ENCODE measurements around the gene ZNF423.

Gene ZNF423

DNA sequence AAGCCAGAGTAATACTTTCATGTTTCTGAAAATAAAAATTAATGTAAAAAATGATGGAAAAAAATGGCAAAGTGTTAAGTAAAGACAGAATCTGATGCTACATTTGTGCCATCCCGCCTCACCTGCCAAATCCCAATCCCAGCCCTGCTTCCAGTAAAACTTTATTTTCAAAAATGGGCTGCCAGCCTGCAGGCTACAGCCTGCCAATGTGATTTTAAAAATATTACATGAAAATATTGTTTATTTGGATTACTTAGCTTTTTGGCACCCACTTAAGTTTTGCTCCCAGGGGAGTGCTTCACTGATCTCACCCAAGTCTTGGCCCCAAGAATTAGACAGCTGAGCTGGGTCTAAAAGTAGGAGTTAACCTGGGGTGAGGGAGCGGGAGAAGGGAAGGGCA, 369.5 kb downstream of the ZNF423 start:
- TF ChIP-seq, protein P1, sequence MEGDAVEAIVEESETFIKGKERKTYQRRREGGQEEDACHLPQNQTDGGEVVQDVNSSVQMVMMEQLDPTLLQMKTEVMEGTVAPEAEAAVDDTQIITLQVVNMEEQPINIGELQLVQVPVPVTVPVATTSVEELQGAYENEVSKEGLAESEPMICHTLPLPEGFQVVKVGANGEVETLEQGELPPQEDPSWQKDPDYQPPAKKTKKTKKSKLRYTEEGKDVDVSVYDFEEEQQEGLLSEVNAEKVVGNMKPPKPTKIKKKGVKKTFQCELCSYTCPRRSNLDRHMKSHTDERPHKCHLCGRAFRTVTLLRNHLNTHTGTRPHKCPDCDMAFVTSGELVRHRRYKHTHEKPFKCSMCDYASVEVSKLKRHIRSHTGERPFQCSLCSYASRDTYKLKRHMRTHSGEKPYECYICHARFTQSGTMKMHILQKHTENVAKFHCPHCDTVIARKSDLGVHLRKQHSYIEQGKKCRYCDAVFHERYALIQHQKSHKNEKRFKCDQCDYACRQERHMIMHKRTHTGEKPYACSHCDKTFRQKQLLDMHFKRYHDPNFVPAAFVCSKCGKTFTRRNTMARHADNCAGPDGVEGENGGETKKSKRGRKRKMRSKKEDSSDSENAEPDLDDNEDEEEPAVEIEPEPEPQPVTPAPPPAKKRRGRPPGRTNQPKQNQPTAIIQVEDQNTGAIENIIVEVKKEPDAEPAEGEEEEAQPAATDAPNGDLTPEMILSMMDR (conservative IDR thresholded peaks at IDR 0.05): no peak
- H3K27ac ChIP-seq: no peak overlapping the region

- TF ChIP-seq, protein P1 (conservative IDR thresholded peaks at IDR 0.05): no peak
- H3K27ac ChIP-seq: no peak overlapping the region
Observed at GRCh38 chr16:49485663-49486062, 370.2 kb downstream of the ZNF423 start.

DNA sequence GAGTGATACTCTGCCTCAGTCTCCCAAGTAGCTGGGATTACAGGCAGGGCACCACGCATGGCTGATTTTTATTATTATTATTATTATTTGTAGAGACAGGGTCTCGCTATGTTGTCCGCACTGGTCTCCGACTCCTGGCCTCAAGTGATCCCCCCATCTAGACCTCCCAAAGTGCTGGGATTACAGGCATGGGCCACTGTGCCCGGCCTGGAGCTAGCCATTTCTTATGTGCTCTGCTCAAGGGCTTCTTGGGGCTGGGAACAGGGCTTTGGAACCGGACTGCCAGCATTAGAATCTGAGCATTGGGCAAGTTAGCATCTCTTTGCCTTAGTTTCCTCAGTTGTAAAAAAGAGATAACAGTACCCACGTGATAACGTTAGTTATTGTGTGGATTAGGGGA, 371.0 kb downstream of the ZNF423 start:
- TF ChIP-seq, protein P1 (conservative IDR thresholded peaks at IDR 0.05): no peak
- no peak overlapping the region for H3K27ac ChIP-seq

DNA sequence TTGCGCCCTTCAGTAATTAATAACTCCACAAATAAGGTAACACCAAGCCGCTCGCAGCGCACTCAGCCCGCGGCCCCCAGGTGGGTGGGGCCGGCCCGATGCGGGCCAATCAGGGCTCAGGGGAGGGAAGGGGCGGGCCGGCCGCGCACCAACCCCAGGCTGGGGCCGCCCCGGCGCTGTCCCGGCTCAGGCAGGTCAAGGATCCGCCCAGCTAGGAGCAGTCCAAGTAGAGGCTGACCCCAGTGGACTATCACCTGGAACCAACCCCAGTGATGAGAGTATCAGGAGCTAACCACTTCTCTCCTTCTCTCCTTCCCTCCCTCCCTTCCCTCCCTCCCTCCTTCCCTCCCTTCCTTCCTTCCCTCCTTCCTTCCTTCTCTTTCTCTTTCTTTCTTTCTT, 371.5 kb downstream of the ZNF423 start:
- TF ChIP-seq, protein P1 (conservative IDR thresholded peaks at IDR 0.05): no peak
- no peak overlapping the region for H3K27ac ChIP-seq

- no peak overlapping the region for H3K27ac ChIP-seq
- TF ChIP-seq, protein P1 (conservative IDR thresholded peaks at IDR 0.05): no peak
Observed at GRCh38 chr16:49483651-49484450, 372.1 kb downstream of the ZNF423 start.

DNA sequence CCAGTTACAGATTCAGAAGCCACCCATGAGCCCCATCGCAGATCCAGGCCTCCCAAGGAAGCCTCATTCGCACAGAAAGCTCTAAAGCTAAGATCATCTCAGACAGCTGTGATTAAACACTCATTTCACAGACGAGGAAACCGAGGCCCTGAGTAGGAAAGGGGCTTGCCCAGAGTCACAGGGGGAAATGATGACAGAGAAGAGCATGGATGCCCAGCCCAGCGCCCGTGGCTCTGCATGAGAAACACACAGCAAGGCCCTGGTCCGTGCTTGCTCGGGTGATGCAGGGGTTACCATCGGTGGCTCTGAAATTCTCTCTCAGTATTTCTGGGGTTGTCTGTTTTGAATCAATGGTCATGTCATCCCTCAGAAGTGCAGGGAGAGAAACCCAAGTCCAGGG, 372.7 kb downstream of the ZNF423 start:
- TF ChIP-seq, protein P1 (conservative IDR thresholded peaks at IDR 0.05): no peak
- H3K27ac ChIP-seq: no peak overlapping the region

GRCh38 chr16:49482690-49483089, 373.2 kb downstream of the ZNF423 start:
- H3K27ac ChIP-seq: no peak overlapping the region
- TF ChIP-seq, protein P1 (conservative IDR thresholded peaks at IDR 0.05): no peak

Measured in VCaP (cell line).